Measurements from ENCODE around the gene CENPX.

CENPX gene

GRCh38 chr17:81976332-81977210 lies 46.1 kb downstream of the CENPX start:
- no peak for TF ChIP-seq CTCF (IDR thresholded peaks at IDR 0.05)

- no peak for TF ChIP-seq CTCF (IDR thresholded peaks at IDR 0.05)
Measured at GRCh38 chr17:81973432-81973831, 49.2 kb downstream of the CENPX start.

DNA sequence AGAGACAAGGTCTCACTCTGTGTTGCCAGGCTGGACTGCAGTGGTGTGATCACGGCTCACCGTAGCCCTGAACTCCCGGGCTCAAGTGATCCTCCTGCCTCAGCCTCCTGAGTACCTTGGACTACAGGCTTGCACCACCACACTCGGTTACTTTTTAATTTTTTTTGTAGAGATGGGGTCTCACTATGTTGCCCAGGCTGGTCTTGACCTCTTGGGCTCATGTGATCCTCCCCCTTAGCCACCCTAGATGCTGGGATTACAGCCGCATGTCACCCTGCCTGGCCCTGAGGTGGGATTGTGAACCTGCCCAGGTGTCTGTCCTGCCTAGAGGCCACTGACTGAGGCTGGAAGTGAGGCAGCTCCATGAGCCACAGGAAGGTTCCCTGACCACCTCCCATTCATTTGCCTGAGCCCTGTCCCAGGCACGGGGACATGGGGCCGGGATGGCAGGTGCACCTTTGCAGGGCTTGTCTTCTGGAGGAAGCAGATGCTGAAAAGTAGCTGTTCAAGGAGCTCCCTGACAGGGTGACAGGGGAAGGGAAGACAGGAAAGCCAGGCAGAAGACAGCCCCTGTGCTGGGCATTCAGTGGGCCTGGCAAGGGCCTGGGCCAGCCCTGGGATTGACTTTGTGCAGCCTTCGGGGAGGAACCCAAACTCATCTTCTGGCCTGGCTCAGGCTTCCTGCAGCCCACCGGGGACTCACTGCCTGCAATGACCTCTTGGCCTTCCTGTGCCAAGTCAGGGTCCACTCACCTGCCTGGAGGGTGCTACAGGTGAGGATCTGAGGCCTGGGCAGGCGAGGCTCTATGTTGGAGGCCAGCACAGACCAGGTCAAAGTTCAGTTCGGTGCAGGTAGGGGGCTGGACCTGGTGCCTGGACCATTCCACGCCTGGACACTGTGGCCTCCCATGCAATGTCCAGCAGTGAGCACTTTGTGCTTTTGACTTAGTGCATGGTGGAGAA lies 53.5 kb downstream of the CENPX start:
- TF ChIP-seq CTCF (IDR thresholded peaks at IDR 0.05) = no peak

Data from LNCAP (cell line).